T-helper 2 cell treated with Interferon-gamma antibody and Interleukin-4, amounts not matched to agents 100 ng/mL and 5 ng/mL, for 36 hours (primary cell): Measurements from ENCODE around the gene CCL5. TPM values are rescaled to one million over a fixed set of nuclear protein-coding genes. Genes with fewer than 3 reads are reported as not detected.

Source experiments
- intact Hi-C: fragments of 100-400 bp; cut with micrococcal nuclease; formaldehyde crosslinking; loops from one replicate; pipeline ENCODE4 v1.15.1; 2023
- total RNA-seq: library from RNA; stranded (reverse); gene quantifications from 2 replicates; pipeline ENCODE4 v1.2.3, GENCODE V29; 2022

CCL5 gene
- 46.4 and 48.3 TPM in 2 replicates for total RNA-seq

DNA sequence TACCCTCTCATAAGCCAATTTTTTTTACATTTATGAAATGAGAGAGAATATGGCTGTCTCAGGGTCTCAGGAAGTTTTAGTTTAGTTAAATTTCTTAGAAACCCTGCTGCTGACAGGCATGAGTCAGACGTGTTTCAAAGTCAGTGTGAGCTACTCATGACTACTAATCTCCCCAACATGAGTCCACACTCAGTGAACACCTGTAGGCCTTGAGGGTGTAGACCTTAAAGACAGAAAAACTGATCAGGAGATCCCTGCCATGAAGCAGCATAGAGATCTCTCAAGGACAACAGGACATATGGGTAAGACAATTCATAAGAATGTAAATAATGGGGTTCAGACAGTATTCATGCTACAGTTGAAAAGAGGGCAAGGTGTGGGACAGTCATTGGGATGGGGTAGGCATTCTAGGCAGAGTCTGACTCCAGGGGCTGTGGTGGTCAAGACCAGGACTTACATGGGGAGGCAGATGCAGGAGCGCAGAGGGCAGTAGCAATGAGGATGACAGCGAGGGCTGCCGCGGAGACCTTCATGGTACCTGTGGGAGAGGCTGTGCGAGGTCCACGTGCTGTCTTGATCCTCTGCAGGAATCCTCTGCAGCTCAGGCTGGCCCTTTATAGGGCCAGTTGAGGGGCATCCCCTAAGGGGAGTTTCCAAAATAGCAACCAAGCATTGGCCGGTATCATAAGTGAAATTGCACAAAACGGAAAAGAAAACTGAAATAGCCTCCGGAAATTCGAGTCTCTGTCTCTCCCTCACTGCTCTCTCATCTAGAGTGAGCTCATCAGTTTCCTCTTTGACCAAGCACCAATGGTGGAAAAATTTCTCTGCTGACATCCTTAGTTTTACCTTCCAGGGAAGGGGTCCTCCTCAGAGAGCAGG is at the start of gene CCL5:
TSS of gene CCL5 (minus strand) at position 588 of the 882 bp plus-strand sequence.
- intact Hi-C loops = loop anchor here (2.0 kb wide), 1 partner anchor 17 kb away; no protein-coding TSS in a partner anchor

DNA sequence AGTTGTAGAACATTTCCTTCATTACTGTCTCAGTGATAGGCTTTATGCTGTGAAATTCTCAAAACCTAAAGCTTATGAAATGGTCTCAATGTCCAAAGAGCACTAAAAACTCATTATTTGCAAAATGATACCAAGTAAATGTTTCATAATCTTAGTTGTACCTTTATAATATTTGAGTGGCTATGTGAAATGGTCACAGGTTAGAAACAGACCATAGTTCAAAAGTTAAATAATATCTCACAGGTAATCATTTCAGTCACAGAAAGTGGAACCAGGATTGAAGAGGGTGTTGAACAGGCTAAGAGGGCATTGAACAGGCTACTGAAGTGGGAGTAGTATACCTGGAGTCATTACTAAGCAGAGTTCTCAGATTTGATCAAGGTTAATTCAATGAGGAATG is 47.6 kb upstream of the CCL5 start:
- intact Hi-C loops = no loop called here

DNA sequence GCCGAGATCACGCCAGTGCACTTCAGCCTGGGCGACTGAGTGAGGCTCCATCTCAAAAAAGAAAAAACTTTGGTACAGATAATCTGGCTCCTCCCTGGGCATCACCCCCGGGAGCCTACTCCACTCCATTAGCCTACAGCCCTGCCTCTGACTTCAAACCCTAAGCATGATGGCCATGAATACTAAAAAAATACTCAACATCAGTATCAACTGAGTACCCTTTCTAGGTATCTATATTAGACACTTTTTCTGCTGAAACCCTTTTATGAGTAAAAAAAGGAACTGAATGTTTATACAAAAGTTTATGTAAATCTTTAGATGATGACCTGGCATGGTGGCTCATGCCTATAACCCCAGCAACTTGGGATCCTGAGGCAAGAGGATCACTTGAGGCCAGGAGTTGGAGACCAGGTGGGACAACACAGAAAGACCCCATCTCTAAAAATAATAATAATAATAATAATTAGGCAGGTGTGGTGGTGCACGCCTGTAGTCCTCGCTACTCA is 43.5 kb upstream of the CCL5 start:
- intact Hi-C loops = no loop called here

- intact Hi-C loops = no loop called here
Measured at GRCh38 chr17:35920229-35920628, 40.1 kb upstream of the CCL5 start.

- intact Hi-C loops = no loop called here
Measured at GRCh38 chr17:35918665-35919064, 38.5 kb upstream of the CCL5 start.

DNA sequence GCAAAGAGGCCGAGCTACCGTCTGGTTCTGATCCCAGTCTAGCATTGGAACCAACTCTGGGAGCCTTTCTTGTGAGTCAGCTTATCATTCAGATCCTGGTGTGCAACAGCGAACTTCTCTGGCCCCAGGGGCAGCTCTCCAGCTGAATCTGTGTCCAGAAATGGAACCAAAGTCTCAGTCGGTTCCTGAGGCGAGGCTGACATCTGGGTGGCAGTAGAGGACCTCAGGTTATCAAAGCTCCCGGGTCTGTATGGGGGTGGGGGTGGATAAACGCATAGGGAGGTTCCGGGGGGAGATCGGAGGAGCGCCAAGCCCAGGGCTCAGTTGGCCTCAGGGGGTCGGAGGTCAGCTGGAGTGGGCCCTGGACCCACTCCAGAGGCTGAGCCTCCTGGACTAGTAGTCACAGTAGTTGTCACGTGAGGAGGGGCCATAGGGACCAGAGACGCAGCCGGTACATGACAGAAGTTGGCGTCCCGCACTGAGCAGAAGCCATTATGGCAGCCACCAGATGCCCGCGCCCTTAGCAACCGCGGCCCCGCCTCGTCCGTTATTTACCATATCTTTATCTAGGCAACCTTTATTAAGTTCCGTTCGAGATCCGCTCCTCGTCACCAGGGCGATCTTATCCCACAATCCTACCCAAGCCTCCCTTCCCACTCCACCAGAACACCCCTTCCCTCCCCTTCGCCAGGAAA is 37.5 kb upstream of the CCL5 start:
- intact Hi-C loops = no loop called here

DNA sequence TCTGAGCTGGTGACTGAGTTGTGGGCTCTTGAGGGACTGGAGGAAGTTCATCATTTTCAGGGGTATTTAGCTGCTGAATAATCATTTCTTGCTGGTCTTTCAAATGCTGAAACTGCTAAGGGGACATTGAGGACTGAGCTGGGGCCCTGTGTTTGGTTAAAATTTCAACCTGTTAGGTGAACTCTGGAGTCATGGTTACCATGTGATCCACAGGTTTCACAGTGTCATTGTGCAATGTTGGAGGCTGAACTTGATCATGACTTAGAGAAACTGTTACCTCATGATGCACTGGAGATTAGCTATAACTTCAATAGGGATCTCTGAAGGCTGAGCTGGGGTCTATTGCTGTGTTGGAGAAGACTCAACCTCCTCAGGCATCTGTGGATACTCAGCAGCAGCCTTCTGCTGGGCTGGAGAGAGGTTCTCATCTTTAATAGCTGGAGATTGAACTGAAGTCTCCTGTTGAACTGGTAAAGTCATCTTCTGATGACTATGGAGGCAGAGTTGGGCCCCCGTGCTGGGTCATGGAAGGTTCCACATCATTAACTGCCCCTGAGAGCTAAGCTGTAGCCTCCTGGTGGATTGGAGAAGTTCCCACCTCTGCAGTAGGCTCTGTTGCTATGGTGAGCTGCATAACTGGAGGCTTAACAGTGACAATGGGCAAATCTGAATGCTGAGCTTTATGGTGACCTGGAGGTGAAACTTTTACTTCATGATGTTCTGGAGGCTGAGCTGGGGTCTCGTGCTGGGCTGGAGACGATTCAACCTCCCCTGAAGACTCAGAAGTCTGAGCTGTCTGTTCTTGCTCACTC is 35.2 kb upstream of the CCL5 start:
- intact Hi-C loops = no loop called here

DNA sequence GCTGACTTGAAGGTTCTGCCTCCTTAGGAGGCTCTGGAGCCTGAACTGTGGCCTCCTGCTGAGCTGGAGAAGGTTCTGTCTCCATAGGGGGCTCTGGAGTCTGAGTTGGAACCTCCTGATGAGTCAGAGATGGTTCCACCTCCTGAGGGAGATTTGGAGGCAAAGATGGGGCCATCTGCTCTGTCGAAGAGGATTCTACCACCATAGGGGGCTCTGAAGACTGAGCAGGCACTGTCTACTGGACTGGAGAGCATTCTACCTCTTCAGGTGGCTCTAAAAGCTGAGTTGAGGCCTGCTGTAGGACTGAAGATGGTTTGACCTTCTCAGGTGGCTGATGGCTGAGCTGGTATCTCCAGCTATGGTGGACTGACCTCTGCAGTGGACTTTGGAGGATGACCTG is 34.2 kb upstream of the CCL5 start:
- intact Hi-C loops = no loop called here

DNA sequence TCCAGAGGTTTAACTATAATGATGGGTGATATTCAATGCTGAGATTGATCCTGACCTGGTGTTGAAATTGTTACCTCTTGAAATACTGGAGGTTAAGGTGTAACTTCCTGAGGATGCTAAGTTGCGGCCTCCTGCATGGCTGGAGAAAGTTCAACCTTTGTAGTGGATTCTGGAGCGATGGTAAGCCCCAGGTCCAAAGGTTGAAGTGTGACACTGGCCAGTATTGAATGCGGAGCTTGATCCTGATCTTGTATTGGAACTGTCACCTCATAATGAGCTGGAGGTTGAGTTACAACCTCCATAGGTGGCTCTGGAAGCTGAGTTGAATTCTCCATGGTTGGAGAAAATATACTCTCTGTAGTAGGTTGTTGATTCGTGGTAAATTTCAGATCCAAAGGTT is 33.4 kb upstream of the CCL5 start:
- intact Hi-C loops = no loop called here

GRCh38 chr17:35912942-35913341 is 32.8 kb upstream of the CCL5 start:
- intact Hi-C loops = no loop called here

GRCh38 chr17:35912339-35912912 is 32.3 kb upstream of the CCL5 start:
- intact Hi-C loops = no loop called here

GRCh38 chr17:35909408-35909807 is 29.2 kb upstream of the CCL5 start:
- intact Hi-C loops = no loop called here

DNA sequence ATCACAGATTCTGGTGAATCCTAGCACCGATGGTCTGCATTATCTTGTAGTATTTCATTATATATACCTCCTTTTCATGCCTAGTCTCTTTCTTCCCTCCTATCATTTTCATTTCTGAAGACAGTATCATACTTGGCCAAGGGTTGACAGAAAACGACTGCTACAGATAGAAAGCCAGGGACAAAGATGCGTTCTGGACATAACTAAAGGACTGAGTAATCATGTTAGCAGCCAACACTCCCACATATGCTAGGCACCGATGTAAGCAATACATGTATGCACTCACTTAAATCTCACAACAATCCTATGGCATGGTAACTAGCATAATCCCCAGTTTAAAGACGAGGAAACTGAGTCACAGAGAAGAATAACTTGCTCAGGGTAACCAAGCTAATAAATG is 27.5 kb upstream of the CCL5 start:
- intact Hi-C loops = no loop called here

DNA sequence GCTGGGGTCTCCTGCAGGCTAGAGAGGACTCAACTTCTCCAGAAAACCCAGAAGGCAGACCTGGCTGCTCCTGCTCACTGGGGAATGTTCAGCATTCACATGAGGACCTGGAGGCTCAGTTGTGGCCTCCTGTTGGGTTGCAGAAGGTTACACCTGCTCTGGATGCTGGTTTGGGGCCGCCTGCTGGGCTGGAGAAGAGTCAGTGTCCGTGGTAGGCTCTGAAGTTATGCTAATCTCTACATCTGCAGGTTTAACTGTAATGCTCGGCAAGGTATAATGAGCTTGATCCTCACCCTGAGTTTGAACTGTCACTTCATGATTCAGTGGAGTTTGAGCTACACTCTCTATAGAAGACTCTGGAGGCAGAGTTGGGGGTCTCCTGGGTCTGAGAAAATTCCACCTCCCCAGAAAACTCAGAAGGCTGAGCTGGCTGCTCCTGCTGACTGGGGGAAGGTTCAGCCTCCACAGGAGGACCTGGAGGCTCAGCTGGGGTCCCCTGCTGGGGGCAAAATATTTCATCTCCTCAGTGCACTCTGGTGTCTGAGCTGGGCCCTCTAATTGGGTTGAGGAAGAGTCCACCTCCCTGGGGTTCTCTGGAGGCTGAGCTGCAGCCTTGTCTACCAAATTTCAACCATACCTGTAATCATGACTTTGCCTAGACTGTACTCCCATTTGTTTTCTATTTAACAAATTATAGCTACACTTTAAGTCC is 26.9 kb upstream of the CCL5 start:
- intact Hi-C loops = no loop called here

DNA sequence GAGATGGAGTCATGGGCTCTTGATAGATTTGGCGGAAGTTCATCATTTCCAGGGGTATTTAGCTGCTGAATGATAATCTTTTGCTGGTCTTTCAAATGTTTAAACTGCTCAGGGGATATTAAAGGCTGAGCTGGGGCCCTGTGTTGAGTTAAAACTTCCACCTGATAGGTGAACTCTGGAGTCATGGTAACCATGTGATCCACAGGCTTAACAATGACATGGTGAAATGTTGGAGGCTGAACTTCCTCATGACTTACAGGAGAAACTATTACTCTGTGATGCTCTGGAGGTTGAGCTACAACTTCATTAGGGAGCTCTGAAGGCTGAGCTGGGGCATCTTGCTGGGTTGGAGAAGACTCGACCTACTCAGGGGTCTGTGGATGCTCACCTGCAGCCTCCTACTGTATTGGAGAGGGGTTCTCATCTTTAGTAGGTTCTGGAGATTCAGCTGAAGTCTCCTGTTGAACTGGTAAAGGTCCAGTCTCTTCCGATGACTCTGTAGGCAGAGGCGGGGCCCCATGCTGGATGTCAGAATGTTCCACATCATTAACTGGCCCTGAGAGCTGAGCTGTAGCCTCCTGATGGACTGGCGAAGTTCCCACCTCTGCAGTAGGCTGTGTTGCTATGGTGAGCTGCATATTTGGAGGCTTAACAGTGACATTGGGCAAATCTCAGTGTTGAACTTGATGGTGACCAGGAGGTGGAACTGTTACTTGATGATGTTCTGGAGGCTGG is 26.2 kb upstream of the CCL5 start:
- intact Hi-C loops = no loop called here

DNA sequence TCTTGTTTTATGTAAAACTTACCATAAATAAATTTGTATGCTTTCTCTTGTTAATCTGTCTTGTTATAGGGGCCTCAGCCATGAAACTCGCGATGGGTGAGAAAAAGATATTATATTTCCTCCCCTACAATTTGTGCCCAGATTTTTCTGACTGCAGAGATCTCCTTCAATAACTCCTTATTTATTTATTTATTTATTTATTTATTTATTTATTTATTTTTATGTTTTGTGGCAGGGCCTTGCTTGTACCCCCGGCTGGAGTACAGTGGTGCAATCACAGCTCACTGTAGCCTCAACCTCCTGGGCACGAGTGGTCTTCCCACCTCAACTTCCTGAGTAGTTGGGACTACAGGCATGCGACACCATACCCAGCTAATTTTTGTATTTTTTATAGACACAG is 23.3 kb upstream of the CCL5 start:
- intact Hi-C loops = no loop called here

- intact Hi-C loops = no loop called here
Measured at GRCh38 chr17:35901631-35902175, 21.5 kb upstream of the CCL5 start.

- intact Hi-C loops = no loop called here
Measured at GRCh38 chr17:35900708-35901480, 20.7 kb upstream of the CCL5 start.

- intact Hi-C loops = no loop called here
Measured at GRCh38 chr17:35900280-35900679, 20.1 kb upstream of the CCL5 start.
